ENCODE data around the gene CCR8. TPM values are rescaled to one million over a fixed set of nuclear protein-coding genes. Genes with fewer than 3 reads are reported as not detected.

The CCR8 gene
- total and polyA plus RNA-seq, 2 donors (not counting 1 experiment from before 2014, with no cell fraction given) = not detected

DNA sequence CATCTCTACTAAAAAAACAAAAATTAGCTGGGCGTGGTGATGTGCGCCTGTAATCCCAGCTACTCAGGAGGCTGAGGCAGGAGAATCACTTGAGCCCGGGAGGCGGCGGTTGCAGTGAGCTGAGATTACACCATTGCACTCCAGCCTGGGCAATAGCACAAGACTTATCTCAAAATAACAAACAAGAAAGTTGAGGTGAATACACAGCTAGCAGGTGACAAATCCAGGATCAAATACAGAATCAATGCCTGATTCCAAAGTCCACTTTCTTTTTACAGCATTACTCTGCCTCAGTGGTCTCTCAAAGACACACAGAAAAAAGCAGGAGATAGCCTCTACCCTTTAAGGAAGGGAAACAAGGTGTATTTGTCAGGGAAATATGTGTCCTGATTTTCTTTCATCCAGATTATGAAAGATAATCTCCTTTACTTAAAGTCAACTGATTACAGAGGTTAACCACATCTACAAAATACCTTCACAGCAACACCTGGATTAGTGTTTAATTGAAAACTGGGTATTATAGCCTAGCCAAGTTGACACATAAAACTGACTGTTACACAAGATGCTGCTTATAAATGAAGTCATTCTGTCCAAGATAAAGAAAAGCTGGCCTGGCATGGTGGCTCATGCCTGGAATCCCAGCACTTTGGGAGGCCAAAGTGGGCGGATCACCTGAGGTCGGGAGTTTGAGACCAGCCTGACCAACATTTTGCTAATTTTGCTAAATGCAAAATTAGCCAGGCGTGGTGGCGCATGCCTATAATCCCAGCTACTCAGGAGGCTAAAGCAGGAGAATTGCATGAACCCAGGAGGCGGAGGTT lies 49.7 kb downstream of the CCR8 start:
- peaks cover 14% of the 10 kb centered on the region for H3K4me1 Mint-ChIP-seq
- Histone ChIP-seq H3K9me3 (ENCODE audit: control extremely low read depth in 1 of 3, control insufficient read depth in 2 of 3, insufficient read depth in 1 of 3, low read length in 2 of 3) (no peaks in the 10 kb centered on the region), H3K4me3 (ENCODE audit: control extremely low read depth in 1 of 5, extremely low read depth in 1 of 5, insufficient read depth in 1 of 5, low read depth in 2 of 5, low read length in 4 of 5) (no peak overlapping the region), H4K20me1 (ENCODE audit: control insufficient read depth, insufficient read depth, low read length, poor library complexity, severe bottlenecking) (no peaks in the 10 kb centered on the region), H3K9ac (ENCODE audit: low read length) (no peak overlapping the region), H2AFZ (ENCODE audit: insufficient read depth, low read depth, low read length, poor library complexity, severe bottlenecking) (no peak overlapping the region), H3K4me2 (replicated peaks; ENCODE audit: low read depth, low read length, poor library complexity, severe bottlenecking) (no peak overlapping the region), H3K79me2 (ENCODE audit: control insufficient read depth, insufficient read depth, low read length) (peaks cover 4% of the 10 kb centered on the region), H3K36me3 (replicated peaks in 1 of 2; ENCODE audit: control extremely low read depth in 1 of 2, control insufficient read depth in 1 of 2, extremely low read depth in 1 of 2, insufficient read depth in 2 of 2, low read length in 1 of 2) (no peaks in the 10 kb centered on the region), H3K4me1 (ENCODE audit: control insufficient read depth in 2 of 2, insufficient read depth in 2 of 2, low read length in 2 of 2) (peaks cover 6 to 10% of the 10 kb centered on the region in 2 donors), H3K27me3 (replicated peaks in 1 of 4; ENCODE audit: control extremely low read depth in 1 of 4, control insufficient read depth in 3 of 4, insufficient read depth in 4 of 4, low read length in 3 of 4) (no peaks in the 10 kb centered on the region), H3K27ac (ENCODE audit: low read length in 2 of 2) (no peak overlapping the region)
- no peaks in the 10 kb centered on the region for H3K27me3 Mint-ChIP-seq
- CTCF ChIA-PET = interaction anchor here (1.1 to 2.6 kb wide), 6 partner anchors 26 to 858 kb away, joined by 3 to 12 read pairs (median 5); no protein-coding TSS in a partner anchor
- POLR2A ChIA-PET = no interaction called here
- TF ChIP-seq CTCF (IDR thresholded peaks at IDR 0.05) (no peak), EZH2 (IDR thresholded peaks at IDR 0.05; ENCODE audit: borderline replicate concordance, insufficient read depth, low read depth, low read length, poor library complexity, severe bottlenecking) (no peak)
- intact Hi-C loops (cut with micrococcal nuclease) = loop anchor here (2.0 kb wide), 1 partner anchor 190 kb away; no protein-coding TSS in a partner anchor
- ATAC-seq (ENCODE audit: low read depth) = no peak
- no peak overlapping the region for H3K4me3 Mint-ChIP-seq
- no peaks in the 10 kb centered on the region for H3K9me3 Mint-ChIP-seq (ENCODE audit: insufficient read depth)
- H3K27ac Mint-ChIP-seq = no peak overlapping the region
- WGBS (ENCODE audit: insufficient coverage) = 94% methylated on average over 10 of the region's 10 CpGs
- DNase-seq = no peak

DNA sequence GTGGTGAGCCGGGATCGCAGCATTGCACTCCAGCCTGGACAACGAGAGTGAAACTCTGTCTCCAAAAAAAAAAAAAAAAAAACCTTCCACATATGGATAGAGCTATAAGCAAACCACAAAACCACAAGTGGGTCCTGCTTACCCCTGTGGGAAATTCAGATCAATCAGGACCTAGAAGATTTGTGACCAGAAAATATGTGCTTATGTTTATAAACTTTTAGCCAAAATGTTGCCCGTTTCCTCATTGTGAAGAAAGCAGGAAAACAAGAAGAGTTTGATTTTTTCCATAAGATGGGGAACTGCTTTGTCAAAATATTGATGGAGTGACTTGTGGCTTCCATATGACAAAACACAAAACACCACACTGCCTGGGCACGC lies 50.3 kb downstream of the CCR8 start:
- Histone ChIP-seq H3K79me2 (ENCODE audit: control insufficient read depth, insufficient read depth, low read length) (peaks cover 10% of the 10 kb centered on the region), H3K9me3 (ENCODE audit: control extremely low read depth in 1 of 3, control insufficient read depth in 2 of 3, insufficient read depth in 1 of 3, low read length in 2 of 3) (no peaks in the 10 kb centered on the region), H3K27ac (ENCODE audit: low read length in 2 of 2) (no peak overlapping the region), H4K20me1 (ENCODE audit: control insufficient read depth, insufficient read depth, low read length, poor library complexity, severe bottlenecking) (peaks cover 5% of the 10 kb centered on the region), H3K4me3 (ENCODE audit: control extremely low read depth in 1 of 5, extremely low read depth in 1 of 5, insufficient read depth in 1 of 5, low read depth in 2 of 5, low read length in 4 of 5) (no peak overlapping the region), H3K36me3 (replicated peaks in 1 of 2; ENCODE audit: control extremely low read depth in 1 of 2, control insufficient read depth in 1 of 2, extremely low read depth in 1 of 2, insufficient read depth in 2 of 2, low read length in 1 of 2) (no peaks in the 10 kb centered on the region), H3K9ac (ENCODE audit: low read length) (no peak overlapping the region), H3K4me1 (ENCODE audit: control insufficient read depth in 2 of 2, insufficient read depth in 2 of 2, low read length in 2 of 2) (peaks cover 10 to 15% of the 10 kb centered on the region in 2 donors), H3K4me2 (replicated peaks; ENCODE audit: low read depth, low read length, poor library complexity, severe bottlenecking) (no peak overlapping the region), H2AFZ (ENCODE audit: insufficient read depth, low read depth, low read length, poor library complexity, severe bottlenecking) (no peak overlapping the region), H3K27me3 (replicated peaks in 1 of 4; ENCODE audit: control extremely low read depth in 1 of 4, control insufficient read depth in 3 of 4, insufficient read depth in 4 of 4, low read length in 3 of 4) (no peaks in the 10 kb centered on the region)
- peaks cover 16% of the 10 kb centered on the region for H3K4me1 Mint-ChIP-seq
- intact Hi-C loops (cut with micrococcal nuclease) = loop anchor here (2.0 to 5.0 kb wide), 3 partner anchors 191 to 1242 kb away; partner anchors contain the start of genes ACAA1, GORASP1, MYD88 and TTC21A
- H3K27me3 Mint-ChIP-seq = no peaks in the 10 kb centered on the region
- TF ChIP-seq EZH2 (IDR thresholded peaks at IDR 0.05; ENCODE audit: borderline replicate concordance, insufficient read depth, low read depth, low read length, poor library complexity, severe bottlenecking) (no peak), CTCF (IDR thresholded peaks at IDR 0.05) (no peak)
- POLR2A ChIA-PET = no interaction called here
- WGBS (ENCODE audit: insufficient coverage) = 87% methylated on average over 3 of the region's 5 CpGs
- H3K9me3 Mint-ChIP-seq (ENCODE audit: insufficient read depth) = no peaks in the 10 kb centered on the region
- DNase-seq (no peak), ATAC-seq (ENCODE audit: low read depth) (no peak)
- no peak overlapping the region for H3K4me3 Mint-ChIP-seq
- CTCF ChIA-PET = no interaction called here
- no peak overlapping the region for H3K27ac Mint-ChIP-seq

Measured in B cell (primary cell).